ENCODE measurements around the gene TSTD2.

Gene TSTD2

DNA sequence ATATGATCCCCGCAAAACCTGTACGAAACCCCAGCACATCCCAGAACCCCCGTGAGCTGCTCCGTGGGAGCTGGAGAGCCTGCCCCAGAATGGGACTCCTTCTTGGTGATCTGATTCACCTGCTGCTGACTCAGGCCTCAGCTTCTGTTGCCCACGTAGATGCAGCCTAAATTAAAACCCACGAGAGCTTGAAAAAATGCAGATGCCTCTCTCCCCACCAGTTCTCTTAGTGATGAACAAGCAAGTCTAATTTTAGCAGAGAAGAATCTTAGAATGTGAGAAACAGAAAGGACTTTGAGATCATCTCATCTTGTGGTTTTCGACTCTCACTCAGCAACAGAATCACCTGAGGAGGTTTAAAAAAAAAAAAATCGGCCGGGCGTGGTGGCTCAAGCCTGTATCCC is 74.1 kb downstream of the TSTD2 start:
- Mint-ChIP-seq H3K36me3 (no peaks in the 10 kb centered on the region), H3K4me1 (peaks cover 16% of the 10 kb centered on the region), H3K27ac (peak overlapping the region; percentile 46), H3K27me3 (peaks cover 52% of the 10 kb centered on the region), H3K9me3 (no peaks in the 10 kb centered on the region), H3K4me3 (peak overlapping the region; percentile 26)
- DNase-seq, result no peak
- CTCF ChIA-PET, result no interaction called here

DNA sequence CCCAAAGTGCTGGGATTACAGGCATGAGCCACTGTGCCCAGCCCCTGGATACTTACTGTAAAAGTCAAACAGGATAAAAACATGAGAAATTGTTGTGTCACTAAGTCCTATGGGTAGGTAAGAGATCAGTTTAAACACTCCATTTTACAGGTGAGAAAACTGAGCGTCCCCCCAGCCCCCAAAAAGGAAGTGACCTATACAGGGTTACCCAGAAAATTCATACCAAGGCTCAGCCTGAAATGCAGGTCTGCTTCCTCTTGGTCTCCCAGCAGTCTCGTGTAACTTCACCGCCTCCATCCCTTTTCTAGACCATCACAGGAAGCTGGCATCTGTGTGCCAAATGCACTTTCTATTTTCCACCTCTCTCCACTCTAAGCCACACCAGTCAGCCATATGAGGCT is 74.5 kb downstream of the TSTD2 start:
- H3K27me3 Mint-ChIP-seq, result peaks cover 56% of the 10 kb centered on the region
- no peak overlapping the region for H3K4me3 Mint-ChIP-seq
- H3K36me3 Mint-ChIP-seq, result no peaks in the 10 kb centered on the region
- CTCF ChIA-PET, result interaction anchor here (1.0 kb wide), 1 partner anchor 40 kb away, joined by 3 read pairs; no protein-coding TSS in a partner anchor
- DNase-seq, result no peak
- peak overlapping the region; percentile 46 for H3K27ac Mint-ChIP-seq
- peaks cover 16% of the 10 kb centered on the region for H3K4me1 Mint-ChIP-seq
- no peaks in the 10 kb centered on the region for H3K9me3 Mint-ChIP-seq

DNA sequence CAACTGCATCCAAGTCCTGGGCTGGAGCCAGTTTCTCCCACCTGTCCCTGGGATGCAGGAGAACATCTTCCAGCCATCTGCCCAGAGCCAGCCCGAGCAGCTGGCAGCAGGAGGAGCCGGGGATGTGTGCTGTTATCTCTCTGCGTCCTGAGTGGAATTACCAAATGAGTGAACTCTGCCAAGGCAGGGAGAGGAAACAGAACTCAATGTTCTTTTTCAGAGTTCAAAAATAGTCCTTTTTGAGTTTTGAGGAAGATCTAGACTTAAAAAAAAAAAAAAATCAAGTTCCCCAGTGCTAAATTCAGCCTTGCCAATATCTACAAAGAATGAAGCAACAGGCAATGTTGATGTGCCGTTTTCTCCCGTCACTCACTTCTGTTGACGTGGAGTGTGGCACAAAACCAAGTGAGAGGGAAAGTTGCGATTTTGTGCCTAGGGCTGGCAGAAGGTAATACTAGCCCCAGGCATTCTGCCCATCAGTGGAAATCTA is 75.5 kb downstream of the TSTD2 start:
- no peaks in the 10 kb centered on the region for H3K36me3 Mint-ChIP-seq
- H3K27me3 Mint-ChIP-seq, result peaks cover 61% of the 10 kb centered on the region
- no peak overlapping the region for H3K4me3 Mint-ChIP-seq
- peaks cover 16% of the 10 kb centered on the region for H3K4me1 Mint-ChIP-seq
- H3K27ac Mint-ChIP-seq, result no peak overlapping the region
- no peaks in the 10 kb centered on the region for H3K9me3 Mint-ChIP-seq
- no peak for DNase-seq
- CTCF ChIA-PET, result interaction anchor here (1.0 kb wide), 1 partner anchor 41 kb away, joined by 3 read pairs; no protein-coding TSS in a partner anchor

DNA sequence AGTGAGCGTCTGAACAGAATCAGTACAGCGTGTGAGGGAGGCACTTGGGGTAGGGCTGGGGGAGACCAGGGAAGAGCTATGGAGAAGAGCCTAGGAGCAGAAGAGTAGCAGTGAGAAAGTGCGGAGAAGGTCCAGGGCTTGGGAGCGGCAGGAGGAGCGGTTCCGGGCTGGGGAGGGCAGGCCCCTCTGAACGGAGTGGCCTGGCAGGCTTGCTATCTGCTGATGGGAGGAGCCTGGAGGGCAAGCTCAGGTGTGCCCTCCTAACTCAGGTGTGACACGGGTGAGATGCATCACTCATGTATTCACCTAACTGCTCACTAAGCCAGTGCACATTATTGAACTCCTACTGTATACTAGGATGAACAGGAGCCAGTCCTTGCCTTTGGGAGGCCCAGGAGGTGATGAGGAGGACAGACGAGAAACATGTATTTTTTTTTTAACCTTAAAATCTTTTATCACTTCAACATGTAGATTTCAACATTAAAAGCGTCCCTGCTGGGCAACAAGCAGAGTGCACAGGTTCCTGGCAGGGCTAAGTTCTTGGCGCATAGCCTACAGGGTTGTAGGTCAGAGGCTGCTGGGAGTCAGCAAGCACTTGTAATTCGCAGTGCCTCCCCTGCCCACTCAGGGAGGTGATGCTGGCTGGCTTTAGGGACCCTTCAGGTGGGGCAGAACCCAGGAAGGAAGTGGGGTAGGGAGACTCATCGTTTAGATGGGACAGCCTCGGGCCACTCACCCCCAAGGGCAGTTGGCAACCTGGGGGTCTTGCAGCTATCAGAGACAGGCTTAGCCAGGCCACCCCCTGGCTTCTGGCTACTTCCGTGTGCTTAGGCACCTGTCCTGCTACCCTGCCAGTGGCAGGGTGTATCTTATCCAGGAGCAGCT is 76.2 kb downstream of the TSTD2 start:
- DNase-seq, result no peak
- Mint-ChIP-seq H3K9me3 (no peaks in the 10 kb centered on the region), H3K36me3 (no peaks in the 10 kb centered on the region), H3K4me1 (peaks cover 16% of the 10 kb centered on the region), H3K4me3 (no peak overlapping the region), H3K27me3 (peaks cover 57% of the 10 kb centered on the region), H3K27ac (no peak overlapping the region)
- CTCF ChIA-PET, result no interaction called here

DNA sequence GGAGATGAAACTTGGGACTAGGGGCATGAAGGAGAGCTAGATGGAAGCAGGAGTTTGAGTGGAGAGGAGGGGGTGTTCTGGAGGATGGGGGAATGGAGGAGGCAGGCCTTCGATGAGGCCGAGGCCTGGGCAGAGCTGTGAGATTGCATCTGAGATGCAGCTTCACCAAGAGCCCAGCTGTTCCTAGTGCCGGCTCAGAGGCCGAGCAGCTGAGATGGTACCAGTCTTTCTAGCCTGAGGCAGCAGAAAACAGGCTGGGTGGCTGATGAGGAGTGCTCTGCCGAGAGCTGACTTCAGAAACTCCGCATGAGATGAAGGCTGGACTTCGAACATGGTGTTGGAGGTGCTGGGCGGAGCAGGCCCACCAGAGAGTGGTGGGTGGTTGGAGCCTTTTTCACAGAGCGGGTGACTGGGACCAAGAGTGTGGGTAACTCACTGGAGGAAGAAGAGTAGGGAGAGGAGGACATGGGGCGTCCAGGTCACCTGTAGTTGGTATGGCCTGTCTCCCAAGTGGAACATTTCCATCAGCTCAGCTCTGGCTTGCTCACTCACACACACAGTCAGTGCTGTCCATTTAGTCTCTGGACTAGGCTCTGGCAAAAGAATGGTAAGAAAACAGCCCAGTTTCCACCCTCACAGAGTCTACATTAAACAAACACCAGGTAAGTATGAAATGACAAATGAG is 77.0 kb downstream of the TSTD2 start:
- peaks cover 16% of the 10 kb centered on the region for H3K4me1 Mint-ChIP-seq
- no peak overlapping the region for H3K4me3 Mint-ChIP-seq
- no peak for DNase-seq
- H3K36me3 Mint-ChIP-seq, result no peaks in the 10 kb centered on the region
- CTCF ChIA-PET, result no interaction called here
- peaks cover 50% of the 10 kb centered on the region for H3K27me3 Mint-ChIP-seq
- H3K27ac Mint-ChIP-seq, result no peak overlapping the region
- H3K9me3 Mint-ChIP-seq, result no peaks in the 10 kb centered on the region

DNA sequence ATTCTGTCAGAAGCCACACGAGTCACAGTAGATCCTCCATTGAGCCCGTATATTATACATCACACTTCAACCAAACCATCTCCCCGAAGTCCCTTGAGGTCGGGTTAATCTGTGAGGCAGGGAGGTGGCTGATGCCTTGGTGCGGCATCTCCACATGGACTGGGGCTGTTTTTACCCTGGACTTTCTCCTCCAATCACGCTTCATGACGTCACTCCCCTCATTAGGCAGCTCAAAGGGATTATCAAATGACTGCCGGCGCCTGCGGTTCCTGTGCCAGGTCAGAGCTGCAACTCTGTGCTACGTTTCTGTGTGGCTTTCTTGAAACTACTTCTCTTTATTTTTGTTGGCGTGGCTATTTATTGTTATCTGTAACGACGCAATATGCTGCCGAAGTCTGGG is 78.0 kb downstream of the TSTD2 start:
- Mint-ChIP-seq H3K9me3 (no peaks in the 10 kb centered on the region), H3K27me3 (peaks cover 53% of the 10 kb centered on the region), H3K36me3 (no peaks in the 10 kb centered on the region), H3K27ac (no peak overlapping the region), H3K4me3 (no peak overlapping the region), H3K4me1 (peaks cover 16% of the 10 kb centered on the region)
- no peak for DNase-seq
- CTCF ChIA-PET, result no interaction called here

DNA sequence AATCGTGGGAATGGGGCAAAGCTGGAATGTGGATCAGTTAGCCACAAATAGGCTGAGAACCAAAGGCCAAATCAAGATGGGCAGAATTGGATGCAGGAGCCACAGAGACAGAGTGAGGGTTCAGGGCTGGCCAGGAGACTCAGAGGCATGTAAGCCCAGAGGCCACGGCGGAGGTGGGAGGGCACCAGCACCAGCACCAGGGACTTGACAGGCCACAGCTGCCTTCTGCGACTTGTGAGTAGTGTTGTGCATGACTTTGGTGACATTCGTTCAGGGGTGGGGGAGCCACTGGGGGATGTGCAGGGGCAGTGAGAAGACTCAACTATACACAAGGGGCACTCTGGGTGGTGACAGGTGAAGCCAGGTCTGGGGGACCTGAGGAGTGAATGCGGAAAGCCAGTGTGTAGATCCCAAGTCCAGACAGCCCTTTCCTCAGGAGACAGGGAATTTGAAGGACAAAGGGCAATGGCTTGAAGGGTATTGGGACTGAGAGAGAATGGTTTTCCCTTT is 78.5 kb downstream of the TSTD2 start:
- no peaks in the 10 kb centered on the region for H3K36me3 Mint-ChIP-seq
- peaks cover 11% of the 10 kb centered on the region for H3K4me1 Mint-ChIP-seq
- no peak overlapping the region for H3K27ac Mint-ChIP-seq
- H3K27me3 Mint-ChIP-seq, result peaks cover 53% of the 10 kb centered on the region
- H3K9me3 Mint-ChIP-seq, result no peaks in the 10 kb centered on the region
- DNase-seq, result no peak
- H3K4me3 Mint-ChIP-seq, result no peak overlapping the region
- CTCF ChIA-PET, result no interaction called here

DNA sequence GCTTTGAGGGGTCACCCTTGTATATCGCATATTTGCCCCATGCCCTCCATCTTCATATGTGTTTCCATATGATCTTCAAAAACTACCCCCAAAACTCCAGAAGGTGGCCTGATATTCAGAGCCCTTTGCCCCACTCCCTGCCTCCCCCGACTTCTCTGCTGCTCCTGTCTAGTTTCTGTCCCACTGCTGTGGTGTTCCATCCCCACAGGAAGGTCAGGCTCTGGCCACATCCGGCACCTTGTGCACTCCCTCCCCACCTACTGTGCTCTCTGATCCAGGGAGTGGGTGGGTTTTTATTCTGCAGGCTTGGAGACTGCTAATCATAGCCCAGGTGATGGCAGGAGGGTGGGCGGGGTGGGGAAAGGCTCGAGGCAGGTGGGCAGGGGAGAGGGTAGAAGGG is 79.3 kb downstream of the TSTD2 start:
- Mint-ChIP-seq H3K27ac (no peak overlapping the region), H3K4me1 (peaks cover 6% of the 10 kb centered on the region), H3K9me3 (no peaks in the 10 kb centered on the region), H3K27me3 (peaks cover 50% of the 10 kb centered on the region), H3K4me3 (no peak overlapping the region), H3K36me3 (no peaks in the 10 kb centered on the region)
- no peak for DNase-seq
- CTCF ChIA-PET, result no interaction called here

DNA sequence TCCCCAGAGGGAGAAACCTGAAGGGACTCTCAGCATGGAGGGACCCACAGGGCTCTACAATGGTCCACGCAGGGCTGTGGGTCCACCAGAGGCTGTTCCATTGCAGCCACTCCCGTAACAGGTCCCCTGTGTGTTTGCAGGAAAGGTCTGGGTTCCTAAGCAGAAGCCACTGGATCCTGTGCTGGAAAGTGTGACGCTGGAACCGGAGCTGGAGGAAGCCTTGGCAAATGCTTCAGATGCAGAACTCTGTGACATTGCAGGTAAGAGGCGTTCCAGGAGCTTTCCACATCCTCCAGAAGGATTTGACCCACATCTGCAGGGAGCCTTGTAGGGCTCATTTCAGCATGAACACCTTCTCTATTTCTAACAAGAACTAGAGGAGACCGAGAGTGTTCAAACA is 80.0 kb downstream of the TSTD2 start:
- CTCF ChIA-PET, result no interaction called here
- H3K9me3 Mint-ChIP-seq, result no peaks in the 10 kb centered on the region
- H3K36me3 Mint-ChIP-seq, result no peaks in the 10 kb centered on the region
- H3K4me1 Mint-ChIP-seq, result peaks cover 3% of the 10 kb centered on the region
- H3K4me3 Mint-ChIP-seq, result no peak overlapping the region
- peaks cover 47% of the 10 kb centered on the region for H3K27me3 Mint-ChIP-seq
- no peak for DNase-seq
- H3K27ac Mint-ChIP-seq, result no peak overlapping the region

DNA sequence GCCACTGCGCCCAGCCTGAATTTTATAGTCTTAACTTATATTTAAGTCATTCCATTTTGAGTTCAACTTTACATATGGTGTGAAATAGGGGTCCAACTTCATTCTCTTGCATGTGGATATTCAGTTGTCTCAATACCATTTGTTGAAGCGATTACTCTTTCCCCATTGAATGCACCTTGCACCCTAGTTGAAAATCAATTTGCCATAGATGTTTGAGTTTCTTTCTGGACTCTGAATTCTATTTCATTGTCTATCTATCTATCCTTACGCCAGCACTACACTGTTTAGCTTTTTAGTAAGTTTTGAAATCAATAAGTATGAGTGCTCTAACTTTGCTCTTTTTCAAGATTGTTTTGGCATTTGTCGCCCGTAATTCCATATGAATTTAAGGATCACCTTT is 81.9 kb downstream of the TSTD2 start:
- Mint-ChIP-seq H3K4me3 (no peak overlapping the region), H3K9me3 (no peaks in the 10 kb centered on the region), H3K4me1 (no peaks in the 10 kb centered on the region)

DNA sequence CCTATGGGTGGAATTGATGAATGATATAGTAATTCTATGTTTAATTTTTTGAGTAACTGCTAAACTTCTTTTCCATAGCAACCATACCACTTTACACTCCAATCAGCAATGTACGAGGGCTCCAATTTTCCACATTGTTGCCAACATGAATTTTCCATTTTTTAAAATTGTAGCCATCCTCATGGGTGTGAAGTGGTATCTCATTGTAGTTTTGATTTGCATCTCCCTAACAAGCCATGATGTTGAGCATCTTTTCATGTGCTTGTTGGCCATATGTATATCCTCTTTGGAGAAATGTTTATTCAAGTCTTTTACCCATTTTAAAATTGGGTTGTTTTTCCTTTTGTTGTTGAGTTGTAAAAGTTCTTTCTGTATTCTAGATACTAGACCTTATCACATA is 82.8 kb downstream of the TSTD2 start:
- H3K4me3 Mint-ChIP-seq, result no peak overlapping the region
- no peak overlapping the region for H3K27ac Mint-ChIP-seq
- no peak for DNase-seq
- peaks cover 32% of the 10 kb centered on the region for H3K27me3 Mint-ChIP-seq
- CTCF ChIA-PET, result no interaction called here
- no peaks in the 10 kb centered on the region for H3K36me3 Mint-ChIP-seq
- no peaks in the 10 kb centered on the region for H3K9me3 Mint-ChIP-seq
- H3K4me1 Mint-ChIP-seq, result no peaks in the 10 kb centered on the region

More for the DNA sequence above, 81.9 kb downstream of the TSTD2 start:
- Mint-ChIP-seq H3K36me3 (no peaks in the 10 kb centered on the region), H3K27me3 (peaks cover 39% of the 10 kb centered on the region), H3K27ac (no peak overlapping the region)
- no peak for DNase-seq
- CTCF ChIA-PET, result no interaction called here

All from activated naive CD4-positive, alpha-beta T cell treated with anti-CD3 and anti-CD28 coated beads, Interleukin-2, amount 10 ng/mL, durations not matched to agents 7 days and 5 days (primary cell).